Activated CD8-positive, alpha-beta memory T cell treated with anti-CD3 and anti-CD28 coated beads, Interleukin-2, amount 50 U/mL, for 24 hours (primary cell): ENCODE measurements around the gene COG7.
"Not testable (repeated sequence)": the region's sequence is repeated elsewhere in the genome, so short reads cannot be mapped to it uniquely, and the experiment has no call there.

Experiments
- DNase-seq: peaks from one replicate; pipeline ENCODE4 v3.0.0-alpha.2; 2020; ENCODE audit errors: extremely low read depth

The COG7 gene

GRCh38 chr16:23384878-23385277 is 68.1 kb downstream of the COG7 start:
- DNase-seq: no peak

GRCh38 chr16:23383881-23384280 is 69.1 kb downstream of the COG7 start:
- DNase-seq: no peak

GRCh38 chr16:23382279-23382678 is 70.7 kb downstream of the COG7 start:
- no peak for DNase-seq

GRCh38 chr16:23381702-23382101 is 71.3 kb downstream of the COG7 start:
- DNase-seq: not testable (repeated sequence)

- no peak for DNase-seq
These were observed 72.5 kb downstream of the COG7 start for GRCh38 chr16:23380501-23380951.

GRCh38 chr16:23379707-23380106 is 73.3 kb downstream of the COG7 start:
- DNase-seq: no peak

- DNase-seq: no peak
These were observed 74.1 kb downstream of the COG7 start for GRCh38 chr16:23378921-23379320.

- DNase-seq: no peak
These were observed 74.7 kb downstream of the COG7 start for GRCh38 chr16:23378256-23378655.

- no peak for DNase-seq
These were observed 75.7 kb downstream of the COG7 start for GRCh38 chr16:23377071-23377931.

- no peak for DNase-seq
These were observed 77.3 kb downstream of the COG7 start for GRCh38 chr16:23375643-23376042.

- DNase-seq: no peak
These were observed 78.1 kb downstream of the COG7 start for GRCh38 chr16:23374721-23375510.

- no peak for DNase-seq
These were observed 79.4 kb downstream of the COG7 start for GRCh38 chr16:23373436-23374219.

- no peak for DNase-seq
These were observed 81.6 kb downstream of the COG7 start for GRCh38 chr16:23371368-23371767.

- DNase-seq: no peak
These were observed 83.6 kb downstream of the COG7 start for GRCh38 chr16:23369416-23369815.

GRCh38 chr16:23368469-23368868 is 84.5 kb downstream of the COG7 start:
- DNase-seq: no peak

- DNase-seq: no peak
These were observed 85.0 kb downstream of the COG7 start for GRCh38 chr16:23367988-23368387.

- DNase-seq: no peak
These were observed 85.4 kb downstream of the COG7 start for GRCh38 chr16:23367564-23367963.

GRCh38 chr16:23366341-23366740 is 86.6 kb downstream of the COG7 start:
- not testable (repeated sequence) for DNase-seq

- DNase-seq: no peak
These were observed 87.3 kb downstream of the COG7 start for GRCh38 chr16:23365602-23366240.

- no peak for DNase-seq
These were observed 90.3 kb downstream of the COG7 start for GRCh38 chr16:23362460-23363317.
